MM.1S (cell line): ENCODE results near the gene NFATC4.
"Not testable (repeated sequence)": the region's sequence is repeated elsewhere in the genome, so short reads cannot be mapped to it uniquely, and the experiment has no call there.

Experiments used
- DNase-seq: peaks from one replicate; pipeline ENCODE4 v3.0.0-alpha.2; 2015
- H2AFZ ChIP-seq: fragments of 300-600 bp; sonication (generic); 2 replicates; pipeline ENCODE4 v1.6.0; 2016; ENCODE audit warnings: antibody characterized with exemption, low read length
- H3F3A ChIP-seq: fragments of 300-600 bp; sonication (generic); 2 replicates; pipeline ENCODE4 v1.6.1; 2016; ENCODE audit warnings: mild to moderate bottlenecking, antibody characterized with exemption, low read length, moderate library complexity, mixed read lengths; ENCODE audit not compliant: insufficient read depth
- H3K27ac ChIP-seq: fragments of 300-600 bp; sonication (generic); 2 replicates; pipeline ENCODE4 v1.5.1; 2016; ENCODE audit warnings: mild to moderate bottlenecking, low read length
- H3K27me3 ChIP-seq: fragments of 300-600 bp; sonication (generic); replicated peaks from 2 replicates; pipeline ENCODE4 v1.6.0; 2016; ENCODE audit warnings: low read length; ENCODE audit not compliant: insufficient read depth
- H3K36me3 ChIP-seq: fragments of 300-600 bp; sonication (generic); replicated peaks from 2 replicates; pipeline ENCODE4 v1.6.1; 2016; ENCODE audit warnings: mild to moderate bottlenecking, low read length, mixed read lengths; ENCODE audit not compliant: insufficient read depth
- H3K4me1 ChIP-seq: fragments of 300-600 bp; sonication (generic); 2 replicates; pipeline ENCODE4 v1.6.1; 2016; ENCODE audit warnings: low read length, mixed read lengths
- H3K4me2 ChIP-seq: fragments of 300-600 bp; sonication (generic); 2 replicates; pipeline ENCODE4 v1.6.0; 2016; ENCODE audit warnings: low read depth, low read length
- H3K4me3 ChIP-seq: fragments of 300-600 bp; sonication (generic); 2 replicates; pipeline ENCODE4 v1.5.1; 2016; ENCODE audit warnings: low read length, mixed read lengths
- H3K79me2 ChIP-seq: fragments of 300-600 bp; sonication (generic); 2 replicates; pipeline ENCODE4 v1.6.1; 2016; ENCODE audit warnings: mixed run types, low read length, mixed read lengths
- H3K9ac ChIP-seq: fragments of 300-600 bp; sonication (generic); 2 replicates; pipeline ENCODE4 v1.6.1; 2016; ENCODE audit warnings: low read length, mixed read lengths
- H3K9me2 ChIP-seq: fragments of 300-600 bp; sonication (generic); replicated peaks from 2 replicates; pipeline ENCODE4 v1.6.1; 2016; ENCODE audit warnings: mild to moderate bottlenecking, low read length, mixed read lengths; ENCODE audit not compliant: insufficient read depth
- H3K9me3 ChIP-seq: fragments of 300-600 bp; sonication (generic); replicated peaks from 2 replicates; pipeline ENCODE4 v1.6.1; 2016; ENCODE audit warnings: mild to moderate bottlenecking, low read length, mixed read lengths; ENCODE audit not compliant: insufficient read depth
- H4K20me1 ChIP-seq: fragments of 300-600 bp; sonication (generic); 2 replicates; pipeline ENCODE4 v1.6.1; 2016; ENCODE audit warnings: mild to moderate bottlenecking, low read length, moderate library complexity, mixed read lengths; ENCODE audit not compliant: insufficient read depth
- EZH2 ChIP-seq: fragments of 300-600 bp; sonication (generic); optimal IDR thresholded peaks from 2 replicates; pipeline ENCODE3; 2017; ENCODE audit warnings: low read depth, mild to moderate bottlenecking, antibody characterized with exemption, low read length, mixed read lengths
- EZH2phosphoT487 ChIP-seq: fragments of 300-600 bp; sonication (generic); IDR thresholded peaks from 2 replicates; pipeline ENCODE4 v1.6.1; 2018; ENCODE audit warnings: antibody characterized with exemption, low read length
- TF ChIP-seq, protein P1 (sequence below): fragments of 300-600 bp; sonication (generic); IDR thresholded peaks from 2 replicates; pipeline ENCODE4 v1.5.1; 2016; ENCODE audit warnings: antibody characterized with exemption, low read length, mixed read lengths

NFATC4 gene

DNA sequence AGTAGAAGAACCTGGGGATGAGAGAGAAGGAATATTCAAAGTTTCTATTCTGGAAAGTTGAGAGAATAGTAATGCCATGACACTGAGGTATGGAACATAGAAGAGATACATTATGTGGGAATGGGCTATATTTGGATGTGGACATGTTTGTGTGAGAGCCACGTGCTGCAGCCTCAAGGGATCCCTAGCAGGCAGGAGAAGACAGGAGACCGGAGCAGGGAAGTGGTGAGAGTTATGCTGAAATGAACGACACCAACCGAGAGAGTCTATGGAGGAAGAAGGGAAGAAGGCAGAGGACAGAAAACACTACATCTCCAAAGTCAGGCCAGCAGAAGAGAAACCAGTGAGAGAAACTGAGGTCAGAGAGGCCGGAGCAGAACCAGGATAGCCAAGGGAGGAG is 18.2 kb upstream of the NFATC4 start:
- no peaks in the 10 kb centered on the region for H3K4me1 ChIP-seq
- no peak overlapping the region for H3K9ac ChIP-seq
- no peaks in the 10 kb centered on the region for H3K79me2 ChIP-seq
- DNase-seq, result no peak
- H3K4me2 ChIP-seq, result no peak overlapping the region
- no peaks in the 10 kb centered on the region for H4K20me1 ChIP-seq
- H2AFZ ChIP-seq, result no peak overlapping the region
- H3K9me3 ChIP-seq, result no peaks in the 10 kb centered on the region
- H3F3A ChIP-seq, result no peaks in the 10 kb centered on the region
- no peaks in the 10 kb centered on the region for H3K36me3 ChIP-seq
- H3K9me2 ChIP-seq, result no peaks in the 10 kb centered on the region
- no peak overlapping the region for H3K27ac ChIP-seq
- H3K27me3 ChIP-seq, result no peaks in the 10 kb centered on the region
- TF ChIP-seq EZH2phosphoT487 (no peak), EZH2 (no peak)
- TF ChIP-seq, protein P1, sequence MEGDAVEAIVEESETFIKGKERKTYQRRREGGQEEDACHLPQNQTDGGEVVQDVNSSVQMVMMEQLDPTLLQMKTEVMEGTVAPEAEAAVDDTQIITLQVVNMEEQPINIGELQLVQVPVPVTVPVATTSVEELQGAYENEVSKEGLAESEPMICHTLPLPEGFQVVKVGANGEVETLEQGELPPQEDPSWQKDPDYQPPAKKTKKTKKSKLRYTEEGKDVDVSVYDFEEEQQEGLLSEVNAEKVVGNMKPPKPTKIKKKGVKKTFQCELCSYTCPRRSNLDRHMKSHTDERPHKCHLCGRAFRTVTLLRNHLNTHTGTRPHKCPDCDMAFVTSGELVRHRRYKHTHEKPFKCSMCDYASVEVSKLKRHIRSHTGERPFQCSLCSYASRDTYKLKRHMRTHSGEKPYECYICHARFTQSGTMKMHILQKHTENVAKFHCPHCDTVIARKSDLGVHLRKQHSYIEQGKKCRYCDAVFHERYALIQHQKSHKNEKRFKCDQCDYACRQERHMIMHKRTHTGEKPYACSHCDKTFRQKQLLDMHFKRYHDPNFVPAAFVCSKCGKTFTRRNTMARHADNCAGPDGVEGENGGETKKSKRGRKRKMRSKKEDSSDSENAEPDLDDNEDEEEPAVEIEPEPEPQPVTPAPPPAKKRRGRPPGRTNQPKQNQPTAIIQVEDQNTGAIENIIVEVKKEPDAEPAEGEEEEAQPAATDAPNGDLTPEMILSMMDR, result no peak
- H3K4me3 ChIP-seq, result no peak overlapping the region

DNA sequence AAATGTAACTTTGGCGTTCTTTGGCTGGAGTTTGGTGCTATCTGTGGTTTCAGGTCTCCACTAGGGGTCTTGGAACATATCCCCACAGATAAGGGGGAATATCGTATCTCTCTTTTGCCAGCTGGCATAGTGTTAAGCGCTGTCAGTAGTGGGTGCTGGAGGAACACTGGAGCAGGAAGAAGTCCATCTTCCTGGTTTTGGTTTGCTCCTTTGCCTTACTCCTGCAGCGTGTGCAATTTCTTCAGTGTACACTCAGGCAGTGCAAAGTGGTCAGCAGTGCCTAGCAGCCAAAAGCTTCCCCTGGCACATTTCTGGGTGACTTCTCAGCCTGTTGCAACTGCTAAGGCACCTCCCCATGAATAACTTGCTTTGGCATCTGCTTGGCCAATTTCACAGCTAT is 16.5 kb upstream of the NFATC4 start:
- H4K20me1 ChIP-seq, result no peaks in the 10 kb centered on the region
- H3K4me3 ChIP-seq, result no peak overlapping the region

DNA sequence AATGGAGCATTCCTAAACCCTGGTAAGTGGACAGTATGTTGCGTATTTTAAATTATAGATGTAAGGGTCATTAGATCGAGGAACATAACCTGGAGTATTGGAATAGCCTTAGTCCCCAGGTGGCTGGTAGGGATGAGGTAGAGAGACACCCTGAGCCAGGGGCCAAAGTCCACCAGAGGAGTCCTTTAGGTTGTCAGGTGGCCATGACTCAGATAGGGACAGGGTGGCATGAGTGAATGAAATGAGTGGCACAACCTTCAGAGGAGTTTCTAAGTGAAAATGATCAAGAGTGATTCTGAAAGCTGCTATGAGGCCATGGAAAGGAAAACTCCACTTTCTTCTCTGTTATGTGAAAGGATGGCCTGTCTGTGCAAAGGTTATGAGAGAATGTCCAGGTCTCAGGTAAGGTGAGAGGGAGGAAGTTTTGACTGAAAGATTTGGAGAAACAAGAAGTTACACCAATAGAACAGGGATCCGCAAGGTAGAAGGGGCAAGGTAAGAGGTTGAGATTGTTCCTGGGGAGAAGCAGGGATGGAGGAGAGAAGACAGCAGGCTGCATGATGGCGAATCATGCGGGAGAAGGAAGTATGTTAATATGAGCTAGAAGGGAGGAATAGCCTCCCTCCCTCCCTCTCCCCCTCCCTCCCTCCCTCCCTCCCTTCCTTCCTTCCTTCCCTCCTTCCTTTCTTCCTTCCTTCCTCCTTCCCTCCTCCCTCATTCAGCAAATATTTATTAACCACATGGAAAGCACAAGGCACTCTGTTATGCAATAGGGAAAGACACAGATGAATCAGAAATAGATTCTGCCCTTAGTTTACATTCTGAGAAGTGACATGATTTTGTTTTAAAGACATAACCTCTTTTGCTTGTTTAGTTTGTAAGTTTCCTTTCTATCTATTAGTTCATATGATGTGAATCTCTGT is 14.2 kb upstream of the NFATC4 start:
- H3K27me3 ChIP-seq, result no peaks in the 10 kb centered on the region
- H4K20me1 ChIP-seq, result no peaks in the 10 kb centered on the region
- H3K4me3 ChIP-seq, result no peak overlapping the region
- no peaks in the 10 kb centered on the region for H3F3A ChIP-seq
- H3K4me1 ChIP-seq, result no peaks in the 10 kb centered on the region
- TF ChIP-seq EZH2 (no peak), EZH2phosphoT487 (no peak)
- TF ChIP-seq, protein P1, result no peak
- no peaks in the 10 kb centered on the region for H3K9me2 ChIP-seq
- H3K9ac ChIP-seq, result no peak overlapping the region
- no peak overlapping the region for H2AFZ ChIP-seq
- no peaks in the 10 kb centered on the region for H3K79me2 ChIP-seq
- no peak overlapping the region for H3K27ac ChIP-seq
- H3K4me2 ChIP-seq, result no peak overlapping the region
- H3K36me3 ChIP-seq, result no peaks in the 10 kb centered on the region
- no peak for DNase-seq
- H3K9me3 ChIP-seq, result no peaks in the 10 kb centered on the region

More for the DNA sequence above, 16.5 kb upstream of the NFATC4 start:
- Histone ChIP-seq H3K9ac (no peak overlapping the region), H3K27ac (no peak overlapping the region), H3F3A (no peaks in the 10 kb centered on the region), H2AFZ (no peak overlapping the region), H3K4me2 (no peak overlapping the region), H3K9me2 (no peaks in the 10 kb centered on the region), H3K27me3 (no peaks in the 10 kb centered on the region), H3K9me3 (no peaks in the 10 kb centered on the region), H3K4me1 (no peaks in the 10 kb centered on the region), H3K36me3 (no peaks in the 10 kb centered on the region), H3K79me2 (no peaks in the 10 kb centered on the region)
- no peak for DNase-seq
- TF ChIP-seq EZH2phosphoT487, result no peak
- TF ChIP-seq, protein P1, result no peak
- TF ChIP-seq EZH2, result no peak

DNA sequence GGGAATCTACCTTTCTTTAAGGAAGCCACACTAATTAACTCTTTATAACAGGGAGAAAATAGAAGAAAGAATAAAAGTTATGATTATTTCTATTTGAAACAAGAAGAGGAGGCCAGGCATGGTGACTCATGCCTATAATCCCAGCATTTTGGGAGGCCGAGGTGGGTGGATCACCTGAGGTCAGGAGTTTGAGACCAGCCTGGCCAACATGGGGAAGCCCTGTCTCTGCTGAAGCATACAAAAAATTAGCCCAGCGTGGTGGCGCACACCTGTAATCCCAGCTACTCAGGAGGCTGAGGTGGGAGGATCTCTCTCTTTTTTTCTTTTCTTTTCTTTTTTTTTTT is 13.5 kb upstream of the NFATC4 start:
- H3K36me3 ChIP-seq, H2AFZ ChIP-seq, DNase-seq, H3F3A ChIP-seq, H3K4me2 ChIP-seq, H3K9me2 ChIP-seq, H3K27me3 ChIP-seq, H4K20me1 ChIP-seq, H3K27ac ChIP-seq, H3K9ac ChIP-seq, H3K79me2 ChIP-seq, H3K4me3 ChIP-seq, H3K4me1 ChIP-seq, H3K9me3 ChIP-seq: not testable (repeated sequence)
